ENCODE results near the gene LHFPL2.

DNA sequence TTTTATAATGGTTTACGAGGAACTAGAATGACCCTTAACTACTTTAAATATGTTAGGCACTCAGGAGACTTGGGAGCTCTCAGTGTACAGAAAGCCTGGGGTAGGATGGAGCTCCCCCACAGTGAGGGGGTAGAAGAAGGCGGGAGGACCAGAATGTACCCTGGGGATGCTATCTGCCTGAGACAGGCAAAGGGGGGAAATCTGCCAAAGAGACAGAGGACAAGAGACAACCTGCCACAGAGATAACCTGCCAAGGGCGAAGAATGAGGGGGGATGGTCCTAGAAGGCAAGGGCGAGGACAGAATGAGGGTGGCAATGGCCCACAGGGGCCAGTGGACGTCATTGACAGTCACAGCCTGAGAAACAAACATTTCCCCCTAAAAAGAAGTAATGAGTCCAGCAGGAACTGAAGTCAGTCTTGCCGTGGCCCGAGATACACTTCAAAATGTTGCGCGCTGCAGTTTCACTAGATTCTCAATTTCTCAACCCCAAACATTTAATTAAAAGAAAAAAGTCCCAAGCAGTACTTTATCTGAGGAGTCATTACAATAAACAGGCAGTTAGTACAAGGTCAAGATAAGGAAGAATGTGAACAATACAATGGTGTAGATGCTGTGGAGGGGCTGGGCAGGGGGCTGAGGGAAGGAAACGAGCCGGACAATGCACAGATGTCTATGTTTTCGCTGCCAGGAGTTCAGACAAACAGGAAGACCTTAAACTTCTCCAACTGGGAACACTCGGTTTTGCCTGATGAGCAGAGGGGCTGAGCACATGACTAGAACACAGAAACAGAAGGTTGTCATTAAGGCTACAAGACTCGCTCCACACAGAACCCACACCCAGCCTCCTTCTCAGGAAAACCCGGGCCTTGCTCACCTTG is 125.0 kb downstream of the LHFPL2 start:
- TF ChIP-seq CTCF (IDR thresholded peaks at IDR 0.05; ENCODE audit: low read depth, low read length, poor library complexity, severe bottlenecking) = no peak
- TF ChIP-seq EZH2phosphoT487 (IDR thresholded peaks at IDR 0.05; ENCODE audit: borderline replicate concordance, low read length) = no peak
